HG02981 (cell line): Measurements from ENCODE around the gene MRPL55.

Experiments used
- ATAC-seq: cut with Tn5 transposase; IDR thresholded peaks from one replicate; pipeline ENCODE4 v1.9.1; 2021; ENCODE audit warnings: mild to moderate bottlenecking, moderate library complexity; ENCODE audit not compliant: unreplicated experiment

The MRPL55 gene

GRCh38 chr1:228102791-228103620 is 6.1 kb downstream of the MRPL55 start, which contains the start of gene C1orf35:
C1orf35 (minus strand) TSS chr1:228103325; CDS start chr1:228103227, 98 bp downstream.
- ATAC-seq: peak; percentile 77

- peak; percentile 20 for ATAC-seq
These were observed 6.9 kb downstream of the MRPL55 start for GRCh38 chr1:228101994-228102790.

GRCh38 chr1:228101614-228101993 is 7.5 kb downstream of the MRPL55 start:
- ATAC-seq: no peak

- no peak for ATAC-seq
These were observed 8.1 kb downstream of the MRPL55 start for GRCh38 chr1:228100822-228101613.

GRCh38 chr1:228099331-228099732 is 9.8 kb downstream of the MRPL55 start:
- ATAC-seq: no peak

- ATAC-seq: no peak
These were observed 10.7 kb downstream of the MRPL55 start for GRCh38 chr1:228098323-228098931.

GRCh38 chr1:228097333-228098081 is 11.6 kb downstream of the MRPL55 start:
- ATAC-seq: no peak

- no peak for ATAC-seq
These were observed 12.4 kb downstream of the MRPL55 start for GRCh38 chr1:228096416-228097332.

- no peak for ATAC-seq
These were observed 13.2 kb downstream of the MRPL55 start for GRCh38 chr1:228095938-228096337.

GRCh38 chr1:228095161-228095560 is 13.9 kb downstream of the MRPL55 start:
- no peak for ATAC-seq

GRCh38 chr1:228094432-228095016 is 14.6 kb downstream of the MRPL55 start:
- ATAC-seq: no peak

- ATAC-seq: no peak
These were observed 15.8 kb downstream of the MRPL55 start for GRCh38 chr1:228093050-228093906.

GRCh38 chr1:228092342-228093049 is 16.6 kb downstream of the MRPL55 start:
- ATAC-seq: no peak

GRCh38 chr1:228091084-228091483 is 18.0 kb downstream of the MRPL55 start:
- no peak for ATAC-seq

- ATAC-seq: no peak
These were observed 18.5 kb downstream of the MRPL55 start for GRCh38 chr1:228090613-228091081.

GRCh38 chr1:228089519-228090380 is 19.3 kb downstream of the MRPL55 start:
- ATAC-seq: no peak
